GM18498 (cell line): ENCODE measurements around the gene CLEC4C.
"Not testable (repeated sequence)": the region's sequence is repeated elsewhere in the genome, so short reads cannot be mapped to it uniquely, and the experiment has no call there.

ENCODE experiments used
- ATAC-seq: cut with Tn5 transposase; IDR thresholded peaks from one replicate; pipeline ENCODE4 v1.9.1; 2021; ENCODE audit warnings: mild to moderate bottlenecking, moderate library complexity; ENCODE audit not compliant: unreplicated experiment

CLEC4C gene

GRCh38 chr12:7747246-7747645 is at the start of gene CLEC4C:
TSS of gene CLEC4C (minus strand) at chr12:7747375. CDS start at chr12:7747348, 27 bp downstream.
- no peak for ATAC-seq

- no peak for ATAC-seq
Measured at GRCh38 chr12:7793211-7793610, 46.0 kb upstream of the CLEC4C start.

- not testable (repeated sequence) for ATAC-seq
Measured at GRCh38 chr12:7788884-7789528, 41.8 kb upstream of the CLEC4C start, which contains the start of gene NANOG. TSS of gene NANOG (plus strand) at chr12:7789402. CDS start at chr12:7789615, 213 bp downstream.

DNA sequence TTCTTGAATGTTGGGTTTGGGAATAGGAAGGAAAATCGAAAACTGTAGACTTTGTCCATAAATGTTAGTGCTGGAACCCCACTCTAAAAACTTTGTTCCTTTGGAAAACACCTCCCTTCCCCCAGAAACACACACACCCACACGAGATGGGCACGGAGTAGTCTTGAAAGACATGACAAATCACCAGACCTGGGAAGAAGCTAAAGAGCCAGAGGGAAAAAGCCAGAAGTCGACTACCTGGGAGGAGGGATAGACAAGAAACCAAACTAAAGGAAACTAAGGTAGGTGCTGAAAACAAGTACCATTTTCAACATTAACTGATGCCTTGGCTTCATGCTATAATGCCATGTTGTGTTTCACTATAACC is 41.1 kb upstream of the CLEC4C start:
- ATAC-seq: no peak

DNA sequence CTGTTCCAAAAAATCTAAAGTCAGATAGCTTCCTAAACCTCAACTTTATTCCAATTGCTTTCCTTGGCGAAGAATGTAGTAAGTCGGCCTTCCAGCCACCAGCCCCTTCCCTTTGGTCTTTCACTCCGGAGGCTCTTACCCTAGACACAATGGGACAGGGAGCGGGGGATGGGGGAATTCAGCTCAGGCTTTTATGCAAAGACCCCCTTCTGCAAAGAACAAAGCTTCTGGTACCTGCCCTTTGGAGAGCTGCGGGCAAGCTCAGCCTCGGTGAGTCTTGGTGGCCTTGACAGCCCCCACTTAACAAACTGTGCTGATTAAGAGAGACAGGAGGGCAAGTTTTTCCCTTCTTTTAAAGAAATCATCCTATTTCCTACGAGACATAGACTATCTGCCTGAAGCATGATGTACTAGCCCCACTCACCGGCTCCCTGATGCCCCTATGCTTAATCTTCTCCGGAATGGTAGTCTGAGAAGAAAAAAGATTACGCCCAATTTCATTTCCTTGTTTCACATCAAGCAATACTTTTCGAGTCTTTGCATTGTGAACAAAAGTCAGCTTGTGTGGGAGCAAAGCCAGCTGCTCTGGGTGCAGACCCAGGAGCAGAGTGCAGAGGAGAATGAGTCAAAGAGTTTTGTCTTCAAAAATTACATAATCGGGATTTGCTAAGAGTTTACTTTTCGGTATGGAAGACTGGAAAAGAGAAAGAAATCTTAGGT is 40.6 kb upstream of the CLEC4C start:
- no peak for ATAC-seq

DNA sequence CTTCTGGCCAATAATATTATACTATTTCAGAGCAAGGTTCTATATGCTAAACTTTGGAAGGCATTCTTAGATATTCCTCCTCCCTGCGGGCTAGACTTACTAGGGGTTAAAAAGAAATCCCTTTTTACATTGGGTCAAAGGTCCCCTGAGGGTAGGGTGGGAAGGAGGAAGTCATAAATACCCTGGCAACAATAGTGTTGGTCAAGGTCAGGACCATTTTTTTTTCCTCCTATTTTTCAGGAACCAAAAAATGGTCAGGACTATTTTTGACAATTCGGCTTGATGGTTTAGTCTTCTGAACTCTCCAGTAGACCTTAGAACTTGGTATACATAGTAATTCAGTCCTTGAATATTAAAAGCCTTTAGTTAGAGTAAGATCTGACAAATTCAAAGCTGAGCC is 37.5 kb upstream of the CLEC4C start:
- no peak for ATAC-seq

DNA sequence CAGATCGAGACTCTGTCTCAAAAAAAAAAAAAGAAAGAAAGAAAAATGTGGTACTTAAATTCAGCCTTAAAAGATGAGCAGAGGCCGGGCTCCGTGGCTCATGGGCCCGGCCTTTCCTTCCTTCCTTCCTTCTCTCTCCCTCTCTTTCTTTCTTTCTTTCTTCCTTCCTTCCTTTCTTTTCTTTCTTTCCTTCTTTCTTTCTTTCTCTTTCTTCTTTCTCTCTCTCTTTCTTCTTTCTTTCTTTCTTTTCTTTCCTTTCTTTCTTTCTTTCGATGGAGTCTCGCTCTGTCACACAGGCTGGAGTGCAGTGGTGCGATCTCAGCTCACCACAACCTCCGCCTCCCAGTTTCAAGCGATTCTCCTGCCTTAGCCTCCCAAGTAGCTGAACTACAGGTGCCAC is 36.3 kb upstream of the CLEC4C start:
- ATAC-seq: not testable (repeated sequence)

GRCh38 chr12:7782055-7782454 is 34.9 kb upstream of the CLEC4C start:
- ATAC-seq: no peak

DNA sequence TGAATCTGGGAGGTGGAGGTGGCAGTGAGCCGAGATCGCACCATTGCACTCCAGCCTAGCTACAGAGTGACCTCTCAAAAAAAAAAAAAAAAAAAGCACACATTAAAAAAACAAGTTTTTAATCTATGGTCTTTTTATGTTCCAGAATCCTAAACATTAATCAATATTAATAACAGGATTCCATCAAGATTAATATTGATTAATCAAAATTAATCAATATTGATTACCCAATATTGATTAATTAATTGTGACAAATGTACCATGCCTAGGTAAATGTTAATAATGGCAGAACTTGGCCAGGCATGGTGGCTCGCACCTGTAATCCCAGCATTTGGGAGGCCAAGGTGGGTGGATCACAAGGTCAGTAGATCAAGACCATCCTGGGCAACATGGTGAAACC is 34.1 kb upstream of the CLEC4C start:
- ATAC-seq: no peak

GRCh38 chr12:7769999-7770398 is 22.8 kb upstream of the CLEC4C start:
- ATAC-seq: no peak

DNA sequence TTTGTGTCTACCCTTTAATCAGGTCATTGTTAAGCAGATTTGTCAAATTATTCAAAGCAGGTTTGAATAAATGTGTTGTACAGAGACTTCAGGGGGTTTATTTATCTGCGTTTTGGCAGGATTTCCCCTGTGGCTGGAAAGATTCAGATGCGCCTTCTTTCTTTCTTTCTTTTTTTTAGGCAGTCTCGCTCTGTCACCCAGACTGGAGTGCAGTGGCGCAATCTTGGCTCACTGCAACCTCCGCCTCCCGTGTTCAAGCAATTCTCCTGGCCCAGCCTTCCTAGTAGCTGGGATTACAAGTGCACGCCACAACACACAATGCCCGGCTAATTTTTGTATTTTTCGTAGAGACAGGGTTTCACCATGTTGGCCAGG is 11.6 kb upstream of the CLEC4C start:
- no peak for ATAC-seq

DNA sequence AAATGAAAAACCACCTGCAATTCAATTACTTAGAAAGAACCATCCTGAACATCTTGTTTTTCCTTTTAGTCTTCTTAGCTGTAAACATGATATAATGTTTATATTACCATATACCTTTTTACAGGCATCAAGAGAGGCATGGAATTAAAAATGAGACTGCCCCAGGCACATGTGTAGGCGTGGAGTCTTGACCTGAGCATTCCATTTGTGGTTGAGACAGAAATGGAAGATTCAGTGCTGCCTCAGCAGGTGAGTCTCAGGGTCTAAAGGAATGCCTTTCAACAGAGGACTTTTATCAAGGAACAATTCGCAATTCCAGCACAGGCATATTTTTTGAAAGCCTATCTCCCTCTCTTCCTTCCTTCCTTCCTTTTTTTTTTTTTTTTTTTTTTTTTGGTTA is 9.8 kb upstream of the CLEC4C start:
- no peak for ATAC-seq

DNA sequence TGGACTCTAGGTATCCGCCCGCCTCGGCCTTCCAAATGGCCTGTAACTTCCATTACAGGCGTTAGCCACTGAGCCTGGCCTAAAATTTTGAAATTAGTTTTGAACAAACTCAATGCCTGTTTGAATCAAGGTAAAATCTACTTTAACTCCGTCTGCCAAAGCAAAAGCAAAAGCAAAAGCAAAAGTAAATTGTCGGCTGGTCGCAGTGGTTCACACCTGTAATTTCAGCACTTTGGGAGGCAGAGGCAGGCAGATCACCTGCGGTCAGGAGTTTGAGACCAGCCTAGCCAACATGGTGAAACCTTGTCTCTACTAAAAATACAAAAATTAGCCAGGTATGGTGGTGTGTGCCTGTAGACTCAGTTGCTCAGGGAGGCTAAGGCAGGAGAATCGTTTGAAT is 8.5 kb upstream of the CLEC4C start:
- ATAC-seq: not testable (repeated sequence)

DNA sequence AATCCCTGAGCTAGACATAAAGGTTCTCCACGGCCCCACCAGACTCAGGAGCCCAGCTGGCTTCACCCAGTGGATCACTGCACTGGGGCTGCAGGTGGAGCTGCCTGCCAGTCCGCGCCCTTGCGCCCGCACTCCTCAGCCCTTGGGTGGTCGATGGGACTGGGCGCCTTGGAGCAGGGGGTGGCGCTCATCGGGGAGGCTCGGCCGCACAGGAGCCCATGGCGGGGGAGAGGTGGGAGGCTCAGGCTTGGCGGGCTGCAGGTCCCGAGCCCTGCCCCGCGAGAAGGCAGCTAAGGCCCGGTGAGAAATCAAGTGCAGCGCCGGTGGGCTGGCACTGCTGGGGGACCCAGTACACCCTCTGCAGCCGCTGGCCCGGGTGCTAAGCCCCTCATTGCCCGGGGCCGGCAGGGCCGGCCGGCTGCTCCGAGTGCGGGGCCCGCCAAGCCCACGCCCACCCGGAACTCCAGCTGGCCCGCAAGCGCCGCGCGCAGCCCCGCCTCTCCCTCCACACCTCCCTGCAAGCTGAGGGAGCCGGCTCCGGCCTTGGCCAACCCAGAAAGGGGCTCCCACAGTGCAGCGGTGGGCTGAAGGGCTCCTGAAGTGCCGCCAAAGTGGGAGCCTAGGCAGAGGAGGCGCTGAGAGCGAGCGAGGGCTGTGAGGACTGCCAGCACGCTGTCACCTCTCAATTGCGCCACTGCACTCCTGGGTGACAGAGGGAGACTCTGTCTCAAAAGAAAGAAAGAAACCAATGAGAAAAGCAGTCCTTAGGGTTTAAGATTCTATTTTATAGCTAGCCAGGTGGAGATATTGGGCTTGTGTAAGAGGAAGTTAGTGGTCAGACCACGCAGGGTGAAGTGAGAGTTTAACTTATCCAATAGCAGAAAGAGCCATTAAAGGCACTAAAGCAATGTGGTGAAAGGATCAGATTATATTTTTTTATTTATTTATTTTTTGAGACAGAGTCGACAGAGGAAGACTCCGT is 5.1 kb upstream of the CLEC4C start:
- ATAC-seq: not testable (repeated sequence)

DNA sequence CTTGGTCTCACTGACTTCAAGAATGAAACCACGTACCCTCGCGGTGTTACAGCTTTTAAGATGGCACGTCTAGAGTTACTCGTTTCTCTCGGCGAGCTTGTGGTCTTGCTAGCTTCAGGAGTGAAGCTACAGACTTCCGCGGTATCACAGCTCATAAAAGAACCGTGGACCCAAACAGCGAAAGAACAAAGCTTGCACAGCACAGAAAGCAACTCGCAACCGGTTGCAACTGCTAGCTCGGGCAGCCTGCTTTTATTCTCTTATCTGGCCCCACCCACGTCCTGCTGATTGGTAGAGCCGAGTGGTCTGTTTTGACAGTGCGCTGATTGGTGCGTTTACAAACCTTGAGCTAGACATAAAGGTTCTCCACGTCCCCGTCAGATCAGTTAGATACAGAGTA is 4.2 kb upstream of the CLEC4C start:
- ATAC-seq: no peak

DNA sequence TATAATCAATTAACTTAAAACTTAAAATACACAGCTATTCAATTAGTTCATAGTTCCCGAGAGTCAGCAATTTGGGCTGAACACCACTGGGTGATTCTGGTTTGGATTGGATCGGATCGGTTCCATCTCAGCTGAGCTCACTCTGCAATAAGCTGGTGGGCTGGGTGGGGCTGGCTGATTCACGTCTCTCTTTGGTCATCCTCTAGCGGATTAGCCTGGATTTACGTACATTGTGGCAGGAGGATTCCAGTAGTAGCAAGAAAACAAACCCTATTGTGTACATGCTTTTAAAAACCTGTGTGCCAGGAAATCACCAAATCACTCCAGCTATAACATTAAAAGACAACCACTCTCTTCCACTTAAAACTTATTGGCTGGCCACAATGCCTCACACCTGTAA is 3.2 kb upstream of the CLEC4C start:
- no peak for ATAC-seq

- no peak for ATAC-seq
Measured at GRCh38 chr12:7749442-7749841, 2.3 kb upstream of the CLEC4C start.

- no peak for ATAC-seq
Measured at GRCh38 chr12:7748852-7749251, 1.7 kb upstream of the CLEC4C start.

DNA sequence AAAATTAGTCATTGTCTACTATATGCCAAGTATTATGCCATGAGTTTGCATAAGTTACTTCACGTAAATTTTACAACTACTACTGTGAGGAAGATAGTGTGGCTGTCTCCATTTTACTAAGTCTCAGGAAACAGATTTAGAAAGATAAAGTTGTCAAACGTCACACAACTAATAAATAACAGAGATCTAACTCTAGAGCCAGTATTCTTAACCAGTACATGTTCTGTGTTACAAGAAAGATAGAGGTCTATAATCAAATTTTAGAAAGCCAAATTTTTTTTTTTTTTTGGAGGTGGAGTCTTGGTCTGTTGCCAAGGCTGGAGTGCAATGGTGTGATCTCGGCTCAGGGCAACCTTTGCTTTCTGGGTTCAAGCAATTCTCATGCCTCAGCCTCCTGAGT is 14.2 kb downstream of the CLEC4C start:
- no peak for ATAC-seq

DNA sequence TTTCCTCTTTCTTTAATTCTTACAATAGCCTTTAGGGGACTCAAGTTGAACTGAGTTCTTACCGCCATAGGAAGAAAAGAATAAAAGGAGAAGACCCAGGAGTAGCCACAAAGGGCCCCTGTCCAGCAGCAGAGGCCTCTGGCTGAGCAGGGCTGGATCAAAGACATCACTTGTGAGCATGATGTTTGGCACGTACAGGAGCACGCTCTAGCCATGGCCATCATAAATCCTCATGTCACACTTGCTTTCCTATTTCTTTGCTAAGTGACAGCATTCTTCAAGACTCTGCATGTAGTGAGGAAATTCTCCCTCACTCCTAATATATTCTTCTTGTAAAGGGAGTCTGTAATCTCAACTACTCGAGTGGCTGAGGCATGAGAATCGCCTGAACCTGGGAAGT is 15.7 kb downstream of the CLEC4C start:
- no peak for ATAC-seq

DNA sequence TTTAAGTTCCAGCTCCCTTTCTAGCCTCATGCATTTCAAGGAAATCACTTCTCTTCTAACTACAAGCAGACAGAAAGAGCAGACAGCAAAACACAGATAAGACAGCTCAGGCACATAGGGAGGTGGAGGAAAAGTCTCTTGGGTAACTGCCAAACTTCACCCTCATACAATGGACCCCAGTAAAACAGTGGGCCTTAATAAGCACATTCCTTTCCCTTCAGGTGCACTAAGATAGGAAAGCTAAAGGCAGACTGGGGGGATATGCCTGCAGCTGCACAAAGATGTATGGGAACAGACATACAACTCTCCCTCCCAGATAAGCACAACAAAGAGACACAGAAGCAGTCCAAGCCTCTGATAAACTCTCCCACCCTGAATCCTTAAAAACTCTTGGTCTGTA is 16.2 kb downstream of the CLEC4C start:
- ATAC-seq: not testable (repeated sequence)

- no peak for ATAC-seq
Measured at GRCh38 chr12:7729746-7730145, 17.4 kb downstream of the CLEC4C start.
